ENCODE results near the gene ACR.

The ACR gene

GRCh38 chr22:50705219-50705691 lies 32.7 kb upstream of the ACR start:
- Histone ChIP-seq H3K9me3 (no peaks in the 10 kb centered on the region), H3K27me3 (no peaks in the 10 kb centered on the region), H3K4me3 (ENCODE audit: low read depth in 1 of 2, low read length in 1 of 2) (no peak overlapping the region), H3K36me3 (no peaks in the 10 kb centered on the region), H3K27ac (no peak overlapping the region), H3K4me1 (ENCODE audit: control insufficient read depth in 1 of 2, insufficient read depth in 1 of 2, low read depth in 1 of 2, low read length in 1 of 2) (no peaks in the 10 kb centered on the region)
- TF ChIP-seq CTCF (IDR thresholded peaks at IDR 0.05), result no peak

GRCh38 chr22:50705851-50706351 lies 32.1 kb upstream of the ACR start:
- TF ChIP-seq CTCF (IDR thresholded peaks at IDR 0.05), result no peak
- H3K27ac ChIP-seq, result no peak overlapping the region
- no peaks in the 10 kb centered on the region for H3K27me3 ChIP-seq
- H3K9me3 ChIP-seq, result no peaks in the 10 kb centered on the region
- no peak overlapping the region for H3K4me3 ChIP-seq (ENCODE audit: low read depth in 1 of 2, low read length in 1 of 2)
- H3K36me3 ChIP-seq, result no peaks in the 10 kb centered on the region
- no peaks in the 10 kb centered on the region for H3K4me1 ChIP-seq (ENCODE audit: control insufficient read depth in 1 of 2, insufficient read depth in 1 of 2, low read depth in 1 of 2, low read length in 1 of 2)

- Histone ChIP-seq H3K27me3 (no peaks in the 10 kb centered on the region), H3K9me3 (no peaks in the 10 kb centered on the region), H3K4me3 (ENCODE audit: low read depth in 1 of 2, low read length in 1 of 2) (no peak overlapping the region), H3K4me1 (ENCODE audit: control insufficient read depth in 1 of 2, insufficient read depth in 1 of 2, low read depth in 1 of 2, low read length in 1 of 2) (no peaks in the 10 kb centered on the region), H3K27ac (no peak overlapping the region), H3K36me3 (no peaks in the 10 kb centered on the region)
- no peak for TF ChIP-seq CTCF (IDR thresholded peaks at IDR 0.05)
Measured at GRCh38 chr22:50706481-50707125, 31.4 kb upstream of the ACR start.

- Histone ChIP-seq H3K4me3 (ENCODE audit: low read depth in 1 of 2, low read length in 1 of 2) (no peak overlapping the region), H3K9me3 (no peaks in the 10 kb centered on the region), H3K36me3 (no peaks in the 10 kb centered on the region), H3K27me3 (no peaks in the 10 kb centered on the region), H3K4me1 (ENCODE audit: control insufficient read depth in 1 of 2, insufficient read depth in 1 of 2, low read depth in 1 of 2, low read length in 1 of 2) (no peaks in the 10 kb centered on the region), H3K27ac (no peak overlapping the region)
- no peak for TF ChIP-seq CTCF (IDR thresholded peaks at IDR 0.05)
Measured at GRCh38 chr22:50708474-50708873, 29.5 kb upstream of the ACR start.

- Histone ChIP-seq H3K4me1 (ENCODE audit: control insufficient read depth in 1 of 2, insufficient read depth in 1 of 2, low read depth in 1 of 2, low read length in 1 of 2) (no peaks in the 10 kb centered on the region), H3K36me3 (no peaks in the 10 kb centered on the region)
Measured at GRCh38 chr22:50708996-50709395, 29.0 kb upstream of the ACR start.

More at GRCh38 chr22:50708996-50709395, 29.0 kb upstream of the ACR start:
- Histone ChIP-seq H3K27ac (no peak overlapping the region), H3K27me3 (no peaks in the 10 kb centered on the region), H3K4me3 (ENCODE audit: low read depth in 1 of 2, low read length in 1 of 2) (no peak overlapping the region), H3K9me3 (no peaks in the 10 kb centered on the region)
- TF ChIP-seq CTCF (IDR thresholded peaks at IDR 0.05), result no peak

Measured in neutrophil (primary cell).